GM21737 (cell line): ENCODE data around the gene RPL19.
A peak's percentile ranks its signal among the peaks of the same experiment; 100 is the strongest.

Experiments
- ATAC-seq: cut with Tn5 transposase; IDR thresholded peaks from one replicate; pipeline ENCODE4 v1.9.1; 2021; ENCODE audit warnings: mild to moderate bottlenecking, moderate library complexity; ENCODE audit not compliant: unreplicated experiment

The RPL19 gene

GRCh38 chr17:39196808-39197291, 3.2 kb upstream of the RPL19 start:
- no peak for ATAC-seq

DNA sequence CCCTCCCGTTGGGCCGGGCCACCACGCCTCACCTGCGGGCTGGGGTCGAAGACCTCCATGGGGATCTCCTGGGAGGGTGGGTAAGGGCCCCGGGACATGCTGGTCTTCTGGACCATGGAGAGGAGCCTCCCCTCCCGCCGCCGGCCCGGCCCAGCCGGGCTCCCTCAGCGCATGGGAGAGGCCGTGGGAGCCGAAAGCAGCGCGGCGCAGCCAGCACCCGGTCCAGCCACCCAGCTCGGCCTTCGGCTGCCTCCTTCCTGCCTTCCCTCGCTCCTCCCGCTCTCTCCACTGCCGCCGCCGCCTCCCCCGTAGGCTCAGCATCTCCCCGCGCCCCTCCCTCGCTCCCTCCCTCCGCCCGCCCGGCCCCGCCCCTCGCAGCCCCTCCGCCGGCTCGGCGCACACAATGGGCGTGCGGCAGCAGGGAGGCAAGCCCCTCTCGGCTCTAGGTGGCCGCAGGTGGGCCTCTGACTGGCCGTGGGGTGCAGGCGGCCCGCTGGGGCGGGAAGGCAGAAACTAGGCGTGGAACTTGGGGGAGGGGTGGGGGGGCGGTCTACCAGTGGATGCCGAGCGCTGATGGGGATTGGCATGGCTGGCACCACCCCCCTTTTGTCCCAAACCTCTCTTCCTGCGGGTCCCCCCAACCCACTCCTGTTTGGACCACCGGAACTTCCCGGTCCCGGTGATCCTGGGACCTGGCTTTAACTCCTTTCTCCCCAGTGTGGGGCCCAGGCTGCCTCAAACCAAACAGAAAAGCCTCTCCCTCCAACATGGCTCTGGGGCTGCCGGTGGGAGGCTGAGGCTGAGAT, 2.5 kb upstream of the RPL19 start, which contains the start of gene CACNB1:
Gene CACNB1, minus strand, starts transcription at position 290 of the 806 bp plus-strand sequence. Its CDS starts 174 bp downstream, at position 116.
- ATAC-seq: no peak

GRCh38 chr17:39198186-39198566, 1.9 kb upstream of the RPL19 start:
- ATAC-seq: no peak

GRCh38 chr17:39199820-39200069, 338 bp upstream of the RPL19 start:
- peak; percentile 52 for ATAC-seq

- no peak for ATAC-seq
Observed at GRCh38 chr17:39200957-39201510, 951 bp downstream of the RPL19 start.

DNA sequence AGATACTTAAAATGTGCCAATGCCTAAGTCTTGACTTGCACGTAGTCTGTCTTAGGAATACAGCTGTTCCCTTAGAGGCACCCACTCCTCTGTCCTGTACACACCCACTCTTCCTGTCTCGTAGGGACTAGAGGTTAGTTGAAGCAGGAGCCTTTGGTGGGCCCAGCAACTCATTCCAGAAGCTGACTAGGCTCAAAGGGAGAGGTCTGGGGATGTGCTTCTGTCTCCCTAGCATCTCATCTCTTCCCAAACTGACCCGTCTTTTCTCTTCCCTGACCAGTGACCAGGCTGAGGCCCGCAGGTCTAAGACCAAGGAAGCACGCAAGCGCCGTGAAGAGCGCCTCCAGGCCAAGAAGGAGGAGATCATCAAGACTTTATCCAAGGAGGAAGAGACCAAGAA, 4.2 kb downstream of the RPL19 start:
- no peak for ATAC-seq

DNA sequence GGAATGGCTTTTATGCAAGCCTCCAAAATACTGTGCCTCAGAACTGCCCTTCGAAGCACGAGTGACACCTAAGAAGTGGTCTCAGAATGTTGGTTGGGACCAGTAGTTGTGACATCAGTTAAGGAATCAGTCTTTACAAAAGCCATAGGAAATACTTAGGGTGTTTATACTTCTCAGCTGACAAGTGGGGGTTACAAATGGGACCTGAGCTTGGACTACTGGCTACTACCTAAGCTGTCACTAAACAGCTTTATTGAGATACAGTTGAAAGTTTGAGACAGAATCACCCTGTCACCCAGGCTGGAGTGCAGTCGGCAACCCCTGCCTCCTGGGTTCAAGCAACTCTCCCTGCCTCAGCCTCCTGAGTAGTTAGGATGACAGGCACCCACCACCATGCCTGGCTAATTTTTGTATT, 5.0 kb downstream of the RPL19 start:
- ATAC-seq: no peak

DNA sequence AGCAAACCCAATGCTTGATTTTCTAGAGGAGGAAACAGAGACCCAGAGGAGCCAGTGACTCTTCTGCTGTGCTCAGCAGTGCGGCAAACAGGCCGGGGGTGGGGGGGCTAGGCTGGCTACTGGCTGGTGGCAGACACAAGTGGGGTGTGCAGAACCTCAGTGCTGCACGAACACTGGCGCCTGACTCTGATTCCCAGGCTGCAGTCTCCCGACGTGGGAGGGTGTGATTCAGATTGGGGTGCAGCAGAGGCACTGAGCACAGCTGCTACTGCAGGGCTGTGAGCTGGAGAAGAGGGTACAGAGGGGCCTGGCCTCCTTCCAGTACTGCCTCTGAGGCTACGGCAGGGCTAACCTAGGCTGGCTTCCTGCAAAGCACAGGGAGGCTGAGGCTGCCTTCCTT, 8.1 kb downstream of the RPL19 start:
- no peak for ATAC-seq

GRCh38 chr17:39208893-39209292, 8.8 kb downstream of the RPL19 start:
- peak; percentile 52 for ATAC-seq

DNA sequence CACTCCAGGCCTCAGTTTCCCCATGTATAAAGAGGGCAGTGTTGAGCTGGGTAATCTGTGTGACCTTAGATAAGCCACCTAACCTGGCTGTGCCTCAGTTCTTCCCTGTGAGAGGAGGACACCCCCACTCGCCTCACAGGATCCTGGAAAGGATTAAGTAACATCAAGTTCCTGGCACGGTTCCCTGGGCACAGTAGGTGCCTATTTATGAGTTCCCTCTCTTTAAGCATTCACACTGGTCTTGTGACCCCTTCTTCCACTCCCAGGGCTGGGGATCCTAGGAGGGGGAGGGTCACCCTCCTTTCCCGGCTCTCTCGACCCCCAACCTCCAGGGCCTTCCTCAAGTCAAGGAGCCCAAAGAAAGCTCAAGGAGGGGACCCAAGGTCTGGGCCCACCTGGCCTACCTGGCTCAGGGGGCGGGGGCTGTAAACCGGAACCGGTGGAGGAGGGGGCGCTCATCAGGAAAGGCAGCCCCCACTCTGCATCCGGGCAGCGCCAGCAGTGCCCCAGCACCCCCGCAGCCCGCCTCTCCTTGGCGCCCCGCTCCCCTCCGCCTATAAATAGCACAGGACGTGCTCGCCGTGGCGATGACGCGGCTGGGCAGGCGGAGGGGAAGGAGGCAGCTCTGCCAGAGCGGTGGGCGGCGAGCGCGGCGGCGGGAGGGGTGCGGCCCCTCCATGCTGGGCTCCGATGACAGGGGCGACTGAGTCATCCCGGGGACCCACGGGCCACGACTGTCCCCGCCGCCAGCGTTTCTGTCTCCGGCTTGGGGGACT, 9.4 kb downstream of the RPL19 start:
- ATAC-seq: no peak

- ATAC-seq: no peak
Observed at GRCh38 chr17:39210093-39210434, 10.0 kb downstream of the RPL19 start.

DNA sequence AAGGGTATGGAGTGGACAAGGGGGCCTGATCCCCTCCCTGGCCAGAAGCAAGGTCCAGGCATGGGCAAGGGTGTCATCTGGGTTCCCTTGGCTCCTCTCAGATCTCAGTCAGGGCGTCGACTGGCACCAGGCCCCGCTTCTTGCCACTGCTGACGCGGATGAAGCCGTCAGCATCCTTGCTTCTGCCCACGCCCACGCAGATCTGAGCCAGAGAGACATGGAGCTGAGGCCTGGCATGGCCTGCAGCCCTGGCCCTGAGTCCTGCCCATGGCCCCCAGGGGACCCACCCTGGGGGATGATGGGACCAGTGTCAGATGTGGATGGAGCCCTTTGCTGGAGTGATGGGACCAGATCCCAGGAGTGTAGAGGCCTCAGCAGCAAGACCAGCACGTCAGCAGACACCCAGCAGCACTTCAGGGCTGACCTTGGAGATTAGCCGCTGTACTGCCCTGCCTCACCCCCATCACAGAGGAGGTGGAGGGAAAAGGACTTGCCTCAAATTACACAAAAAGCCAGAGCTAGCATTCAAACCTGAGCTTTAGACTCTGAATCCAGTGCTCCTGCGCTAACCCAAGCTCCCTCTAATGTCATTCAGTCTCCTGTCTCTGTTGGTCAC, 12.2 kb downstream of the RPL19 start:
- no peak for ATAC-seq

DNA sequence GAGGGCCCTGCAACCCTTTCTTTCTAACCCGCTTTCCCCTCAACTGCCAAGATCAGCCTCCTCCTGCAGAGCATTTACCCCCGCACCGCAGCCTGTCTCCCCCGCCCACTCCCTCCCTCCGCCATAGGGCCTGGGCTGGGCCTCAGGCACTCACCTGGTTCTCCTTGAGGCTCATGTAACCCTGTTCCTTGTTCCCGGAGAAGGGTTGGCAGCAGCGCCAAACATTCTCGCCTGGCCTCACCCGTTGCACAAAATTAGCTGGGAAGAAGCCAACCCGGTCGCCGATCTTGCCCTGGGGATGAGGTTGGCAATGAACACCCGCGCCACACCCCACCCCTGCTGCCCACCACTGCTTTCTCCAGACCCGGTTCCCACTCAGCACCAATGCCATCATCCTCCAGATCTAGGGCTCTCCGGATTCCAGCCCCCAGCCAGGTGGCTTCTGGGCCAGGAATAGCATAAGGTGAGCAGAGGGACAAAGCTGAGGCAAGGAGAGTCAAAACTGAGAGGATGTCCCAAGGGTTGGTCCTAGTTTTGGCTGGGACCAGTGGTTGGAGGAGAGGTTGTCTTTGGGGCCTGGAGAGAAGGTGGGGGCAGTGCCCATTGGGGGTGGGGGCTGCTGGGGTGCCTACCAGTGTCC, 12.9 kb downstream of the RPL19 start:
- ATAC-seq: no peak

DNA sequence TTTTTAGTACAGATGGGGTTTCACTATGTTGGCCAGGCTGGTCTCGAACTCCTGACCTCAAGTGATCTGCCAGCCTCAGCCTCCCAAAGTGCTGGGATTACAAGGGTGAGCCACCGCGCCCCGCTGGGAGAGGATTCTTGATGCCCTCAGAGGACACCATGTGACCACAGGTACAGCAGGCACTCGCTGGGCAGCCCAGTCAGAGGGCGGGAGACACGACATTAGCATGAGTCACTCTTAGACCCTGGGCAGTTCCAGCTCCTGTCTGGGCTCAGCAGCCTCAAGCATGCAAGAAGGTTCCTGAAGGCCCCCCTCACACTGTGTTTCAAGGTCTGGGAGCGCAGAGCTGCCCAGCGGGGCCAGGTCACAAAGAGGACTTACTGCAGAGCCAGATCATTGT, 13.8 kb downstream of the RPL19 start:
- no peak for ATAC-seq

GRCh38 chr17:39217734-39218369, 17.8 kb downstream of the RPL19 start:
- ATAC-seq: no peak

GRCh38 chr17:39218906-39219305, 18.8 kb downstream of the RPL19 start:
- no peak for ATAC-seq

DNA sequence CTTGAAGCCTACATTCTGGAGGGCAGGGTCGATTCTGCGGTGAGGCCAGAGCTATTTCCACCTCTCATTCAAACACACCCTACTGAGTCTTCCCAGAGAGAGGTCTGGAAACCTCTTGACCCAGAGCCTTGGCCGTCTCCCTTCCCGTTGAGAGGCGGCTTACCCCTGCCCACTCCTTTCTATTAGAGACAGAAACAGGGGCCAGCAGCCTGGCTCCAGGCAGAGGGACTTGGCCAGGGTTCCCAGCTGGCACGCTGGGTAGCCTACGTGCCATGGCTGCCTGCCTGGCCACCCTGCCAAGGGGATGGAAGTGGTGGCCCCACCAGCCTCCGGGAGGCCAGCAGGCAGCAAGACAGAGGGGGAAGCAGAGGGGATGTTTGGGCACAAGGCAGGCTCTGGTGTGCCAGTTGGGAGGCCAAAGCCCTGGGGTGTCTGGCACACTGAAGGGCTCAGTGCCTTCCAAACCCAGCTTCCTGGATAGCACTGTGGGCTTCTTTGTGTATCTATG, 19.6 kb downstream of the RPL19 start:
- no peak for ATAC-seq

GRCh38 chr17:39221572-39221971, 21.5 kb downstream of the RPL19 start:
- no peak for ATAC-seq

DNA sequence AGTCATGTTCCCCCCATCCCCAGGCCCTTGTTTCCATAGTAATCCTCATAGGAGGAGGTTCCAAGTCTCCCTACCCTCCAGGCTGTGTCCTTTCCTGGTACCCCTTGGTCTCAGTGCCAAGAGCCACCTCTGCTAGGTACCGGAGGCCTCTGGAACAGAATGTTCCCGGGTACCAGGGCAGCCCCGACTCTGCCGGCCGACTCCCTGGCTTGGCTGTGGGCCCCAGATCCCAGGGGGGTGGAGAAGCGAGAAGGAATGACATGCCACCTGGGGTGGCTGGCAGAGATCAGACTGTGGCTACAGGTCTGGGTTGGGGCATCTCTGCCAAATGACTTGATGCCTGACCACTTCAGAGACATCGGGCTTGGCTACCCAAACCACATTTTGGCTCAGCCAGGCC, 22.1 kb downstream of the RPL19 start:
- no peak for ATAC-seq
